Right kidney (tissue), 1 donor: ENCODE measurements around the gene ADNP.

Experiments
- DNase-seq: peaks from one replicate; pipeline ENCODE4 v3.0.0-alpha.2; 2016

The ADNP gene

DNA sequence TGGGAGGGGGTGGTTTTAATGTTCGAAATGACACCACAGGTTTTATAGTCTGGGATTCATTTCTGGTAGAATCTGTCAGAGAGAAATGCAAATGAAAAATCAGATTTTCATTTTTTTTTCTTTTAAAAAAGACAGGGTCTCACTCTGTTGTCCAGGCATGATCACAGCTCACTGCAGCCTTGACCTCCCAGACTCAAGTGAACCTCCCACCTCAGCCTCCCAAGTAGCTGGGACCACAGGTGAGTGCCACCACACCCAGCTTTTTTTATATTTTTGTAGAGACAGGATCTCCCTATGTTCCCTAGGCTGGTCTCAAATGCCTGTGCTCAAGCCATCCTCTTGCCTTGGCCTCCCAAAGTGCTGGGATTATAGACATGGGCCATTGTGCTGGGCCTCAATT lies 2.4 kb upstream of the ADNP start:
- DNase-seq = no peak

- no peak for DNase-seq
Measured at GRCh38 chr20:50932691-50933280, 1.5 kb upstream of the ADNP start.

- no peak for DNase-seq
Measured at GRCh38 chr20:50932016-50932485, 814 bp upstream of the ADNP start.

DNA sequence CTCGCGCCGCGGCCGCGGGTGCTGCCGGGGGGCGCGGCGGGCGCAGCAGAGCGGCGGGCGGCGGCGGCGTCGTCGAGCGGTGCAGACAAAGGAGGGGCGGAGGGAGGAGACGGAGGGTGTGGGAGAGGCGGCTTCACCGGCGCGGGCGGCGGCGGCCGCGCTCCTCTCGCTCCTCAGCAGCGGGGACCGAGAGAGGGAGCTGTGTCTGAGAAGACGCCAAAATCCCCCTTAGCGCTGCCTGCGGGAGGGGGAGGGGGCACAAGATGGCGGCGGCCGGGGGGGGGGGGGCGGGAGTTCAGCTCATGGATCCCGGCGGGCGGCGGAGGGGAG lies 296 bp downstream of the ADNP start:
- peak; percentile 74 for DNase-seq

DNA sequence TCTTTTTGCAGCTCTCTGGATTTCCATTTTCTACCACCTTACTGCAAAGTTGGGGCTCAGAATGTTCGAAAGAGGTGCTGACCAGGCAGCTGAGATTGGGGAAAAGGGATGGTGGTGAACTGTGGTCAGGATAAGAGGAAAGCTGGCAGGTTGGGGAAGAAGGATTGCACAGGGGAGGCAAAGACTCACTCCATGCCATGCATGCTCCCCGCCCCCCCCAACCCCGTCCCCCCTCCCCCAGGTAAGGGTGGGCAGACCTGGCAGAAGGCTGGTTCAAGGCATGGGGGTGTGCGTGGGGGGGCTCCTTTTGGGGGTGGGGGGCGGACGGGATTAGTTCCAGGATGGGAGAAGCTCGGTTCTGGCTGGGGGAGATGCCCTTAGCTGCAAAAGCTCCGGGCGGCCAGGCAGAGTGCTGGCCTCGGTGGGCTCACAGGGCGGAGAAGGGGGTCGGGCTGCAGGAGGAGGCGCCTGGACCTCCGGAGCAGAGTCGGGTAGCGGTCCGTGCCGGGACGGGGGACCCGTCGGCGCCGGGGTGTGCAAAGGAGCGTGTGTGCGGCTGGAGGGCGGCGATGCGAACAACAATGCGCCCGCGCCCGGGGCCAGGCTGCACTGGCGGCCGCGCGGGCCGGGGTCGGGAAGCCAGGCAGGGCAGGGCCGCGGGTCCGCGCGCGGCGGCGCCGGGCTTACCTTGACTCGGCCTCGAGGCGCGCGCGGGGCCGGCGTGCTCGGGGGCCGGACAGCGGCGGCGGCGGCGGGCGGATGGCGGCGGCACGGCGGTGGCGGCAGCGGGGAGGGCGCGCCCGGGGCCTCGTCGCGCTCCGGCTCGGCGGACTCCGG lies 880 bp downstream of the ADNP start:
- DNase-seq = peak; percentile 60

DNA sequence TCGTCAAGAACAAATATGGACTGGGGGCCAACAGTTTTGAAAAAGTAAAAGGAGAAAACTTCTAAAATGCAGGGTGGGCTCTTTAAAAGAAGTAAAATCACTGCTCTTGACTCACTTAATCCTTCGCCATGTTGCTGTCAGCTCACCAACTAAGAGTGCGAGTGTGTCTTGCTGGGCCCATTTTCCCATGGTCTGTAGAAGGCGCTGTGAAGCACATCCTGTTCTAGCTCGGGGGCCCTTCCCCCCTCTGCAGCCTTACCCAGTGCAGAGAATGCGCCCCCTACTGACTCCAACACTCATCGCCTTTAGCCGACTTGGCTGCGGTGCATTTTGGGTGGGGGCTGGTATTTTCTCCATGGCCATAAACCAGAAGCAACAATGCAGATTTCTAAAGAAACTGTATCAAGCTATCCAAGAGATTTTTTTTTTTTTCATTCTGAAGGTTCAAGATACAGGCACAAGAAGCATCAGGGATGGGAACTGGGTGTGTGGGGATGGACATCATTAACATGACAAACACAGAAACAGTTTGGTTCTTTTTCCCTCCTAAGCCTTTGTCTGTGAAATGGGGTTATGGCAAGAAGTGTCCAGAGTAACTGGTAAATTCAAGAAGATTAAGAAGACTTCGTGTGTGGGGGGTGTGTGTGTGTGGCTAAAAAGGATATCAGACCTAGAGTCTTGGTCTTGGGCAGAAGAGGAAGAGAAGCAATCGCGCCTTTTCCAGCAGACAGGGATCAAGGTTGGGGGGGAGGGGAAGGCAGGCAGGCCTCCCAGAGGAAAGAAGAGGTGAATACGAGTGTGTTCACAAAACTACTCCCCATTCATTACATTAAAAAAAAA lies 1.7 kb downstream of the ADNP start:
- peak; percentile 75 for DNase-seq

- DNase-seq = no peak
Measured at GRCh38 chr20:50928469-50928868, 2.8 kb downstream of the ADNP start.

- no peak for DNase-seq
Measured at GRCh38 chr20:50926530-50926929, 4.7 kb downstream of the ADNP start.

GRCh38 chr20:50924261-50924920 lies 6.8 kb downstream of the ADNP start:
- no peak for DNase-seq

DNA sequence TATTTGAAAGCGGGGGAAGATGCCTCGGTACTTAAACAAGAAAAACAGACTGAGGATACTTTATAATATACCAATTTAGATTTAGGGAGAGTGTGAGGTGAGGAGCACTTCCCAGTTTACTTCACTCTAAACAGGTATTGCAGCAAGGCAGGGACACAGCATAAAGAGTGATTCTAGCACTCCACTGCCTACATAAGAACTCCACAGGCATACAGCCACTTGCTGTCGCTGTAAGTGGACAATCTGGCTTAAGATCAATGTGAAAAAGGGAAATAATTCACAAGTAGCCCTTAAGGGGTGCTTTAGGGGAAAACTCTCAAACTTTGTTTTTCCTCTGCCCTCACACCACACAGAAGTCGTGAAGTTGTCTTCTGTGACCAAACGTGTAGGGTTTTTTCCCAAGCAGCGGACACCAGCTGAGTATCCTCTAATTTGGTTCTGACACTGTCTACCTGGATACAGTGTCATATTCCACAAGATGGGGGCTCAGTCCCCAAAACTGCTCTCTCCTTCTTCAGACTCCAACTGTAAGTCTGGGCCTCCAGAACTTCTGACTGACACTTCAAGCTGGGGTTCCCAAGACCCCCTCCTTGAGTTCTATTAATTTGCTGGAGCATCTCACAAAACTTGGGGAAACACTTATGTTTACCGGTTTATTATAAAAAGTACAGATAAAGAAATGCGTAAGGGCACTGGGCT lies 9.3 kb downstream of the ADNP start:
- no peak for DNase-seq

DNA sequence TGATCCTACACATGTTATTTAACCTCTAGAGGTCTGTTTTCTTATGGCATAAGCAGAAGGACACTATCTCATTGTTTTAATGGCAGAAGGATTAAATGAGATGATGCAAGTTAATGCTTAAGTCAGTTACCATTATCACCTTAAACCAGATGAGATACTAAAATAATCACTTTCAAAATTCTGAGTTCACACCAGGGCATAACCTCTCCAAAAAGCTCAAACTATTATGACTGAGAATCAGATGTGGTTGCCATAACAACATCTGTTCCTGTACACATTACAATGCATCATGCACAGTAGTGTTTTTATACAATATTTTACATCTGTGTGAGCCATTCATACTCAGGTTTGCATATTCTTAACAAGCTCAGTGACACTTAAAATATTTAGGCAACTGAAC lies 10.2 kb downstream of the ADNP start:
- no peak for DNase-seq

DNA sequence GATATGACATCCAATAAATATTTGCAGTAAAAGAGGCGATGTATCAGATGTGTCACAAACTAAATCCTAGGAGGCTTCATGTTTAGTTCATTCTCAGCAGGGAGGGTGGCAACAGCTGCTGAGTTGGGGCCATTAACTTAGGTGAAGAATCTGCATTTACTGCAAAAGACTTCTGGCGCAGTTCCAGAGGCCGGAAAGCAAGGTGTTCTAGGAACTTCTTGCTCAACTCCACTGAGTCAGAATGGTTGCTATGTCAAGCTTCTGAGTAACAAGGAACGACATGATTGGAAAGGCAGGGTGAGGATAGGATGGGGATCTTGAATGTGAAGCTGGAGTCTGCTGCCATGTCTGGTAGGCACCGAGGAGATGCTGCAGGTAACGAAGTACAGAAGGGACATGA lies 11.7 kb downstream of the ADNP start:
- DNase-seq = no peak

GRCh38 chr20:50918403-50918802 lies 12.8 kb downstream of the ADNP start:
- DNase-seq = no peak

DNA sequence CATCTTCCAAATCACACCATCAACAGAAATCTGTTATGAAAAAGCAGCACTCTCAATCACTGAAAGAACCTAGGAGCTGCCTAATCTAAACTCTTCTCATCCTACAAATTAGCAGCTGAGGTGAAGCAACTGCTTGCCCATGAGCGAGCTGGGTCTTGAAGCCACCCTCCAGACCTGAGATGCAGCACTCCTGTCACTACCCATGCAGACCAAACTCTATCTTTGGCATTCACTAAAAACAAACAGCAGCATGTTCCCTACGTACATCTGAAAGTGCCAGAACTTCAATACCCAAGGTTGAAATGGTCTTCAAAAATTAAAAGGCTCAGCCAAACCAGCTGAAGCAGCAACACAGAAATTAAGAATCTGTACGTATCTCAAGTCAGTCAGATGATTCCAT lies 14.3 kb downstream of the ADNP start:
- DNase-seq = no peak

GRCh38 chr20:50916257-50916656 lies 15.0 kb downstream of the ADNP start:
- DNase-seq = no peak

GRCh38 chr20:50915424-50915823 lies 15.8 kb downstream of the ADNP start:
- DNase-seq = no peak

DNA sequence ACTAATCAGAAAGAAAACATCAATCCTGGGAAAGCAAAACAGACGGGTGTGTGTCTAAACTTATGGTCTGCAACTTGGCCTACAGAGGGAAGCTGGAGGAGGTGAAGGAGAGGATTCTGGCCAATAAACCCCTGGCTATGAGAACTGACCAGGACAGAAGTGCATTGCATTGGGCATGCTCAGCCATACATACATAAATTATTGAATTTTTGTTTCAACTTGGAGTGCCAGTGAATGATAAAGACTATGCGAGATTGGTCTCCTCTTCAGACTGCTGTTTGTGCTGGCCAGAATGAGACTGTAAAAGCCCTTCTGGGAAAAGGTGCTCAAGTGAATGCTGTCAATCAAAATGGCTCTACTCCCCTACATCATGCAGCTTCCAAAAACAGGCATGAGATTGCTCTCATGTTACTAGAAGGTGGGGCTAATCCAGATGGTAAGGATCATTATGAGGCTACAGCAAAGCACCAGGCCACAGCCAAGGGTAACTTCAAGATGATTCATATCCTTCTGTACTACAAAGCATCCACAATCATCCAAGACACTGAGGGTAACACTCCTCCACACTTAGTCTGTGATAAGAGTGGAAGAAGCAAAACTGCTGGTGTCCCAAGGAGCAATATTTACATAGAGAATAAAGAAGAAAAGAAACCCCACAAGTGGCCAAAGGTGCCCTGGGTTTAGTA lies 17.4 kb downstream of the ADNP start:
- DNase-seq = no peak

DNA sequence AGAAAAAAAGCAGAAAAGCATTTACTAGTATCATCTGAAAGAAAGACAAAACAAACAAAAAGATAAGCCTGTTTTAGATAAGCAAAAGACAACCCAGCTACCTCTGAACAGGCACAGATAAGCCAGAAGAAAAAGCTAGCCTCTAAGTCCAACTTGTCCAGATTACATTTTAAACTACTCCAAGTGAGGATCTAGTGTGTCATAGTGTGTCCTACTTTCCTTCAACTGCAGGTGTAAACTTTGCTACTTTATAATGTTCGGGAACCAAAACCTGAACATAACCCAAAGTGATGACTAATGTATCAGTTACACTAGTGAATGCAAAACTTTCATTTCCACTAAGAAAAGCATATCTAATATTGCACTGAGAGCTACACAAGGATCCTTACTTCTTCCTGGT lies 19.5 kb downstream of the ADNP start:
- DNase-seq = no peak

DNA sequence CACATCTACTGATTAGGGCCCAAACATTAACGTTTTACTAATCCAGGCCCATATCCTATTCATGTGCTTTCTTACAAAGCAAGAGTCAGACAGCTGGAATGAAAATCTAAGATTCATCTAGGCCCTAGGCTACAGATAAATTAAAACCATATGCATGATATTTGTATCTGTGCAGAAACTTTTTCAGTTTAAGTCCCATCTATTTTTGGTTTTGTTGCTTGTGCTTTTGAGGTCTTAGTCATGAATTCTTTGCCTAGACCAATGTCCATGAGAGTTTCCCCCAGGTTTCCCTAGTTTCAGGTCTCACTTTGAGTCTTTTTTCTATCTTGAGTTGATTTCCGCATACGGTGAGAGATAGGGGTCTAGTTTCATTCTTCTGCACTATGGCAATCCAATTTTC lies 20.2 kb downstream of the ADNP start:
- no peak for DNase-seq

DNA sequence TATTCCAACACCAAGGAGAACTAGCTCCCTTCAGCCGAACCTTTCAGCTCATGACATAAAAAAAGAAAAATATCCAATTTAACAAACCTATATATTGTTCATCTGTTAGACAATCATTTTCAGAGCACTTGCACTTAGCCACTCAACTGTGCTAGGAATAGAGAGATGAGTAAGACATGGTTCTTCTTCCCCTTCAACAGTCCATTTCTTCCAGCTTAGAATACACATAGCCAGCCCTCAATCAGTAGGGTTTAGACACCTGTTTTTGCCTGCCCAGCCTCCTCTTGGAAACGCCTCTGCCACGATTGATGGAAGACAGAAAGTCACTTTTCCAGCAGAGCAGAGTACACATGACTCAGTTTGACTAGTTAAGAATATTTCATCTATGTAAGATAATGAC lies 21.8 kb downstream of the ADNP start:
- no peak for DNase-seq

GRCh38 chr20:50904067-50904570 lies 27.1 kb downstream of the ADNP start:
- DNase-seq = no peak
